OCI-LY1 (cell line): ENCODE measurements around the gene PKM.

Source experiments
- EZH2 ChIP-seq: fragments of 200-600 bp; sonication (generic), shearing (Covaris generic); IDR thresholded peaks from 2 replicates; pipeline ENCODE4 v1.8.0; 2017; ENCODE audit warnings: borderline replicate concordance, mixed run types, mild to moderate bottlenecking, antibody characterized with exemption, low read length, moderate library complexity, mixed read lengths
- TF ChIP-seq, protein P1 (sequence below): fragments of 200-600 bp; sonication (generic), shearing (Covaris generic); IDR thresholded peaks from 2 replicates; pipeline ENCODE4 v1.5.1; 2017; ENCODE audit warnings: mild to moderate bottlenecking, antibody characterized with exemption, low read length, moderate library complexity, mixed read lengths

GRCh38 chr15:72168131-72168807 lies 62.7 kb downstream of the PKM start:
- TF ChIP-seq, protein P1, sequence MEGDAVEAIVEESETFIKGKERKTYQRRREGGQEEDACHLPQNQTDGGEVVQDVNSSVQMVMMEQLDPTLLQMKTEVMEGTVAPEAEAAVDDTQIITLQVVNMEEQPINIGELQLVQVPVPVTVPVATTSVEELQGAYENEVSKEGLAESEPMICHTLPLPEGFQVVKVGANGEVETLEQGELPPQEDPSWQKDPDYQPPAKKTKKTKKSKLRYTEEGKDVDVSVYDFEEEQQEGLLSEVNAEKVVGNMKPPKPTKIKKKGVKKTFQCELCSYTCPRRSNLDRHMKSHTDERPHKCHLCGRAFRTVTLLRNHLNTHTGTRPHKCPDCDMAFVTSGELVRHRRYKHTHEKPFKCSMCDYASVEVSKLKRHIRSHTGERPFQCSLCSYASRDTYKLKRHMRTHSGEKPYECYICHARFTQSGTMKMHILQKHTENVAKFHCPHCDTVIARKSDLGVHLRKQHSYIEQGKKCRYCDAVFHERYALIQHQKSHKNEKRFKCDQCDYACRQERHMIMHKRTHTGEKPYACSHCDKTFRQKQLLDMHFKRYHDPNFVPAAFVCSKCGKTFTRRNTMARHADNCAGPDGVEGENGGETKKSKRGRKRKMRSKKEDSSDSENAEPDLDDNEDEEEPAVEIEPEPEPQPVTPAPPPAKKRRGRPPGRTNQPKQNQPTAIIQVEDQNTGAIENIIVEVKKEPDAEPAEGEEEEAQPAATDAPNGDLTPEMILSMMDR = no peak
- TF ChIP-seq EZH2 = no peak
